GM12878 (cell line): Measurements from ENCODE around the gene PLCG1. TPM values are rescaled to one million over a fixed set of nuclear protein-coding genes. Genes with fewer than 3 reads are reported as not detected.

Source experiments
- ATF2 ChIP-seq: IDR thresholded peaks from 2 replicates; pipeline ENCODE4 v1.6.1; 2012; ENCODE audit warnings: low read length, inconsistent platforms
- BCLAF1 ChIP-seq: fragments of 450-650 bp; IDR thresholded peaks from 2 replicates; pipeline ENCODE4 v1.6.1; 2017; ENCODE audit warnings: antibody characterized with exemption, mild to moderate bottlenecking, moderate library complexity
- BMI1 ChIP-seq: fragments of 450-650 bp; IDR thresholded peaks from 2 replicates; pipeline ENCODE4 v1.6.1; 2016; ENCODE audit warnings: mild to moderate bottlenecking, moderate library complexity, borderline replicate concordance
- E4F1 ChIP-seq: fragments of 450-650 bp; IDR thresholded peaks from 2 replicates; pipeline ENCODE4 v1.6.1; 2018; ENCODE audit warnings: borderline replicate concordance, mild to moderate bottlenecking; ENCODE audit not compliant: partially characterized antibody
- EP300 ChIP-seq, 2 experiments: fragments of 150-350 bp in 1 of 2; IDR thresholded peaks; 2 replicates each; pipeline ENCODE4 v1.6.1; 2011 to 2012; ENCODE audit warnings: low read depth in 2 of 2, low read length in 2 of 2, borderline replicate concordance in 1 of 2, improper control_type of control experiment in 1 of 2, inconsistent platforms in 1 of 2; ENCODE audit not compliant: control insufficient read depth in 1 of 2
- JUND ChIP-seq: IDR thresholded peaks from 2 replicates; pipeline ENCODE4 v1.6.1; 2012; ENCODE audit warnings: low read depth, mild to moderate bottlenecking, low read length, improper control_type of control experiment, moderate library complexity
- LARP7 ChIP-seq: fragments of 450-650 bp; IDR thresholded peaks from 2 replicates; pipeline ENCODE4 v1.6.1; 2017; ENCODE audit warnings: mild to moderate bottlenecking
- MEF2B ChIP-seq: fragments of 450-650 bp; IDR thresholded peaks from 2 replicates; pipeline ENCODE4 v1.6.1; 2018; ENCODE audit warnings: mild to moderate bottlenecking, moderate library complexity; ENCODE audit not compliant: partially characterized antibody, poor library complexity, severe bottlenecking
- POLR2AphosphoS5 ChIP-seq: IDR thresholded peaks from 2 replicates; pipeline ENCODE4 v1.6.1; 2011; ENCODE audit warnings: mild to moderate bottlenecking, low read length, inconsistent platforms
- RAD21 ChIP-seq: IDR thresholded peaks from 2 replicates; pipeline ENCODE4 v1.6.1; 2011; ENCODE audit warnings: mild to moderate bottlenecking, low read depth, low read length, moderate library complexity; ENCODE audit not compliant: insufficient read depth
- RBBP5 ChIP-seq: fragments of 200-600 bp; sonication (generic); conservative IDR thresholded peaks from 2 replicates; pipeline ENCODE4 v1.6.1; 2016
- RELB ChIP-seq: fragments of 450-650 bp; IDR thresholded peaks from 2 replicates; pipeline ENCODE4 v1.6.1; 2017; ENCODE audit warnings: low read depth, mild to moderate bottlenecking, moderate library complexity
- RFX5 ChIP-seq: IDR thresholded peaks from 2 replicates; pipeline ENCODE4 v1.6.1; 2011; ENCODE audit warnings: low read depth, low read length, improper control_type of control experiment
- RUNX3 ChIP-seq: IDR thresholded peaks from 2 replicates; pipeline ENCODE4 v1.6.1; 2012; ENCODE audit warnings: low read length, inconsistent platforms
- SPI1 ChIP-seq: IDR thresholded peaks from 2 replicates; pipeline ENCODE4 v1.6.1; 2011; ENCODE audit warnings: low read depth, mild to moderate bottlenecking, low read length, moderate library complexity, borderline replicate concordance; ENCODE audit not compliant: insufficient read depth
- SREBF1 ChIP-seq: IDR thresholded peaks from 2 replicates; pipeline ENCODE4 v1.6.1; 2012; ENCODE audit warnings: mild to moderate bottlenecking, low read length
- SRF ChIP-seq, 2 experiments: IDR thresholded peaks; 2 replicates each; pipeline ENCODE4 v1.6.1; 2011; ENCODE audit warnings: low read depth in 2 of 2, low read length in 2 of 2, mild to moderate bottlenecking in 1 of 2, moderate library complexity in 1 of 2
- TAF1 ChIP-seq: IDR thresholded peaks from 2 replicates; pipeline ENCODE4 v1.6.1; 2011; ENCODE audit warnings: mild to moderate bottlenecking, low read depth, low read length, borderline replicate concordance
- TBL1XR1 ChIP-seq: IDR thresholded peaks from 2 replicates; pipeline ENCODE4 v1.6.1; 2012; ENCODE audit warnings: low read depth, low read length, improper control_type of control experiment
- YBX1 ChIP-seq: fragments of 450-650 bp; IDR thresholded peaks from 2 replicates; pipeline ENCODE4 v1.6.1; 2016; ENCODE audit warnings: antibody characterized with exemption
- ZNF207 ChIP-seq: fragments of 450-650 bp; IDR thresholded peaks from 2 replicates; pipeline ENCODE4 v1.6.1; 2014; ENCODE audit warnings: antibody characterized with exemption, mild to moderate bottlenecking, borderline replicate concordance
- polyA plus RNA-seq, 11 experiments: library from polyadenylated mRNA; depleted of rRNA in 4 of 11; unstranded in 6 of 11; stranded (reverse) in 5 of 11; fragments of >200 nt; fragmentation: Nextera tagmentation in 4 of 11; fragmentation: Illumina TruSeq in 1 of 11; extraction: Ambion mirVana in 4 of 11; extraction: Trizol in 1 of 11; gene quantifications; 1 replicate in 1 of 11; 2 replicates in 10 of 11; pipeline versions ENCODE4 v1.2.1 to v1.2.3, GENCODE V29; 2011 to 2016; ENCODE audit warnings: inconsistent platforms in 2 of 11, missing spikeins in 2 of 11, low read depth in 1 of 11
- total RNA-seq, 4 experiments: library from RNA; depleted of rRNA in 3 of 4; stranded (reverse); fragments of >200 nt in 3 of 4; fragmentation: Illumina TruSeq in 1 of 4; extraction: Trizol in 1 of 4; gene quantifications; 2 replicates each; pipeline versions ENCODE4 v1.2.1 to v1.2.3, GENCODE V29; 2013 to 2021

The PLCG1 gene
- total and polyA plus RNA-seq, 10 of the 15 experiments (the other 5 are each of a cell fraction or from before 2014, with no cell fraction given) = 2.6 to 114 (median 45.3) TPM

GRCh38 chr20:41133709-41134361 lies 3.5 kb upstream of the PLCG1 start (continued):
- TF ChIP-seq RELB (peak; percentile 86), BCLAF1 (no peak), E4F1 (no peak), BMI1 (no peak), RFX5 (no peak), SPI1 (no peak), RBBP5 (no peak), POLR2AphosphoS5 (no peak), MEF2B (peak; percentile 99), EP300 (IDR thresholded peaks at IDR 0.05; ENCODE audit: borderline replicate concordance in 1 of 2, control insufficient read depth in 1 of 2, low read depth in 2 of 2, low read length in 2 of 2) (peak; percentile 91 to 92; a peak in 3 of 4 replicates), YBX1 (no peak), JUND (peak; percentile 78), ZNF207 (peak; percentile 49; the same call in 1 of the 2 replicates), TAF1 (no peak), RUNX3 (peak; percentile 90), ATF2 (peak; percentile 88), RAD21 (no peak), SRF (IDR thresholded peaks at IDR 0.05; ENCODE audit: low read depth in 2 of 2, low read length in 2 of 2) (no peak), SREBF1 (0 out of 2 replicates have a peak, but pooled peaks have one; percentile 31), LARP7 (0 out of 2 replicates have a peak, but pooled peaks have one; percentile 75), TBL1XR1 (peak; percentile 82)
